NB4 (cell line): ENCODE data around the gene SIGLEC10.

Experiments
- MYC ChIP-seq: IDR thresholded peaks from 2 replicates; pipeline ENCODE4 v1.6.1; 2011; ENCODE audit warnings: low read depth, low read length
- POLR2A ChIP-seq: IDR thresholded peaks from 2 replicates; pipeline ENCODE4 v1.6.1; 2011; ENCODE audit warnings: mild to moderate bottlenecking; ENCODE audit not compliant: insufficient read length; ENCODE audit errors: extremely low read depth
- TF ChIP-seq, protein P1 (sequence below): IDR thresholded peaks from one replicate; pipeline ENCODE4 v1.5.1; 2012; ENCODE audit warnings: low read depth, low read length

DNA sequence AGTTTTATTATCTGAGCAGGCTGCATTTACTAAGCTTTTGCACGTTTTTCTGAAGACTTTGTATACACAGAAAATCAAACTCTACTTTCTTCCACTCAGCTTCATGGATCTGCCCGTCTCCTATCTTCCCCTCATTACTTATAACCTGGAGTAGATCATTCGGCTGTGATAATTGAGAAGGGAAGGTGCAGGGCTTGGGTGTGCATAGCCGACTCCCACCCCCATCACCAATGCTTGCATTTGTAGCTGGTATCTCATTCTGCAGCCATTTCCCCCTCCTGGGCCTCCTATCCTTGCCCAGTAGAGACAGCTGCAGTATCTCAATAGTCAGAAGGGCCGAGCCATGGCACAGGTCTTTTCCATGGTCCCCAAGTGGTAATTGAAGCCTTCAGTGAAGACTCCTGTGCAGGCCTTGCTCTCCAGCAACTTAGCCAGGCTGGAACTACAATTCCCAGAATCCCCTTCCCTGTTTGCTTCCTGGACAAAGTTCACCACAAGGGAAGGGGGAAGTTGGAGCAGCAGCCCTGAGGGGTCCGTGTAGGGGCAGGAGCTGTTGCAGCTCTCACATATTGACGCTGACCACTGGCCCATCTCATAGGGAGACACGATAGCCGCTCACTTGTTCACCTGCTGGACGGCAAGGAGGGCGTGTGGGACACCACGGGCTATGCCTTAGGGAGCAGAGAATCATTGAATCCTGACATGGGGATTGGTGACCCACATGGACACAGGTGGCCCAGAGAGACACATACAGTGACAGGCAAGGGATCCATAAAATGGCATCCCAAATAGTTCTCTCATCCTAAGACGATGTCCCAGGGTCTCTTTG is 42.9 kb upstream of the SIGLEC10 start:
- TF ChIP-seq, protein P1, sequence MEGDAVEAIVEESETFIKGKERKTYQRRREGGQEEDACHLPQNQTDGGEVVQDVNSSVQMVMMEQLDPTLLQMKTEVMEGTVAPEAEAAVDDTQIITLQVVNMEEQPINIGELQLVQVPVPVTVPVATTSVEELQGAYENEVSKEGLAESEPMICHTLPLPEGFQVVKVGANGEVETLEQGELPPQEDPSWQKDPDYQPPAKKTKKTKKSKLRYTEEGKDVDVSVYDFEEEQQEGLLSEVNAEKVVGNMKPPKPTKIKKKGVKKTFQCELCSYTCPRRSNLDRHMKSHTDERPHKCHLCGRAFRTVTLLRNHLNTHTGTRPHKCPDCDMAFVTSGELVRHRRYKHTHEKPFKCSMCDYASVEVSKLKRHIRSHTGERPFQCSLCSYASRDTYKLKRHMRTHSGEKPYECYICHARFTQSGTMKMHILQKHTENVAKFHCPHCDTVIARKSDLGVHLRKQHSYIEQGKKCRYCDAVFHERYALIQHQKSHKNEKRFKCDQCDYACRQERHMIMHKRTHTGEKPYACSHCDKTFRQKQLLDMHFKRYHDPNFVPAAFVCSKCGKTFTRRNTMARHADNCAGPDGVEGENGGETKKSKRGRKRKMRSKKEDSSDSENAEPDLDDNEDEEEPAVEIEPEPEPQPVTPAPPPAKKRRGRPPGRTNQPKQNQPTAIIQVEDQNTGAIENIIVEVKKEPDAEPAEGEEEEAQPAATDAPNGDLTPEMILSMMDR, result no peak
- TF ChIP-seq POLR2A (peak; percentile 63), MYC (no peak)
